Frontal cortex (tissue), 4 donors: ENCODE data around the gene FLNC. TPM values are rescaled to one million over a fixed set of nuclear protein-coding genes. Genes with fewer than 3 reads are reported as not detected.

Source experiments
- DNase-seq, 2 donors: peaks; one replicate each; pipeline ENCODE4 v3.0.0; 2012; ENCODE audit warnings: low spot score in 2 of 2
- FAIRE-seq: peaks from 2 replicates; lab custom pipeline; 2012; peaks lifted over from hg19 to GRCh38; lab: Jason Lieb, UNC
- total RNA-seq: library from RNA; depleted of rRNA; stranded (reverse); fragments of >200 nt; gene quantifications from one replicate; pipeline ENCODE4 v1.2.3, GENCODE V29; 2014
- donor health status: control.
- donor health status: control.
- donor health status: control.

FLNC gene
- total RNA-seq, 1 donor from 2014 or later, result 2.4 TPM

DNA sequence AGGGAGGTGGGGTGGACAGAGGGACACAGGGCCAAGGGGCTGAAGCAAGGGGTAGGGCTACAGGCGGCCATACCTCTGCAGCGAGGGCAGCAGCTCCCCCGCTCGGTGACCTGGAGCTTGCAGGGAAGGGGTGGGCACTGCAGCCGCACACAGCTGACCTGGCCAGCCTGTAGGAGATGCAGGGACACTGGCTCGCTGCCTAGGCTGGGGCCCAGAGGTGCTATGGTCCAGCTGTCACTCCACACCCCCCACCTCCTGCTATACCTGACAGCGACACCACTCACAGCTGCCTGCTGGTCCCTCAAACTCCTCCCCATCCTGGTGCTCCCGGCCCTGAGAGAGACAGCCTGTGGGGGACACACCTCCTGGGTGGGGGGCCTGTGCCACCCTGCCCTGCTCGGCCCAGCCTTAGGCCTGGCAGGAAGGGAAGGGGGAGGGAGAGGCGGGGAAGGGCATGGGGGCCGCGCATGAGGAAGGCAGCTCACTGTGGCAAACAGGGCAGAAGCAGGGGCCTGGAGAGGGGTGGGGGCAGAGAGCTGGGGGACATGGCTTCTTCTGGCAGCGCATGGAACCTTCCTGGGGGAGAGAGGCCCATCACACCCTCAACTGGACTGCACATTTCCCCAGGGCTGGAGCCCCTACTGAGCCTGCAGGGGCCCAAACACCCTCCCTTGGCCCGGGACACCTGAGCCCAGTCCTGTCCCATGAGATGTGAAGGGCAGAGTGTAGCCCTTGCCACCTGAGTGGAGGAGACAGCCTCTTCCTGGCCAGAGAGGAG, 56.4 kb downstream of the FLNC start:
- FAIRE-seq, result no peak
- DNase-seq, result no peak

GRCh38 chr7:128887169-128888038, 57.2 kb downstream of the FLNC start:
- FAIRE-seq (no peak), DNase-seq (no peak)

GRCh38 chr7:128888039-128888755, 58.0 kb downstream of the FLNC start:
- DNase-seq (no peak), FAIRE-seq (no peak)

GRCh38 chr7:128888756-128889095, 58.5 kb downstream of the FLNC start:
- no peak for DNase-seq
- no peak for FAIRE-seq

DNA sequence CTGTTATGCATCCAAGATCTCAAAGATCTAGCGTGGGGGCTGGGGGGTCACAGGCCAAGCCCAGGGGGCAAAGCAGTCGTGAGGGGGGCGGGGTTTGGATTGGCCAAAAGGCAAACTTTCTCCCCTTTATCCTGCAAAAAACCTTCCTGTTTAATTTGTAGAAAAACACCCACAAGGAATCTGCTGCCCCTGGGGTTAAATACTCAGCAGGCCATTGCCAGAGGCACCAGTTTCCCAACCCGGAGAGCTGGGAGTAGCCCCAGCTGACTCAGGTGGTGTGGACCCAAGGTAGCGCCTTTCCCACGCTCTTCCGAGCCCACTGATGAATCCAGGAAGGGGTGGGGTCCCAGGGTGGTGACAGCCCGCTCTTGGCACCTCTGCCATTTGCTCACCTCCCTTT, 58.9 kb downstream of the FLNC start:
- DNase-seq (no peak), FAIRE-seq (no peak)

- DNase-seq (no peak), FAIRE-seq (no peak)
These were observed 60.3 kb downstream of the FLNC start for GRCh38 chr7:128890306-128891109.

DNA sequence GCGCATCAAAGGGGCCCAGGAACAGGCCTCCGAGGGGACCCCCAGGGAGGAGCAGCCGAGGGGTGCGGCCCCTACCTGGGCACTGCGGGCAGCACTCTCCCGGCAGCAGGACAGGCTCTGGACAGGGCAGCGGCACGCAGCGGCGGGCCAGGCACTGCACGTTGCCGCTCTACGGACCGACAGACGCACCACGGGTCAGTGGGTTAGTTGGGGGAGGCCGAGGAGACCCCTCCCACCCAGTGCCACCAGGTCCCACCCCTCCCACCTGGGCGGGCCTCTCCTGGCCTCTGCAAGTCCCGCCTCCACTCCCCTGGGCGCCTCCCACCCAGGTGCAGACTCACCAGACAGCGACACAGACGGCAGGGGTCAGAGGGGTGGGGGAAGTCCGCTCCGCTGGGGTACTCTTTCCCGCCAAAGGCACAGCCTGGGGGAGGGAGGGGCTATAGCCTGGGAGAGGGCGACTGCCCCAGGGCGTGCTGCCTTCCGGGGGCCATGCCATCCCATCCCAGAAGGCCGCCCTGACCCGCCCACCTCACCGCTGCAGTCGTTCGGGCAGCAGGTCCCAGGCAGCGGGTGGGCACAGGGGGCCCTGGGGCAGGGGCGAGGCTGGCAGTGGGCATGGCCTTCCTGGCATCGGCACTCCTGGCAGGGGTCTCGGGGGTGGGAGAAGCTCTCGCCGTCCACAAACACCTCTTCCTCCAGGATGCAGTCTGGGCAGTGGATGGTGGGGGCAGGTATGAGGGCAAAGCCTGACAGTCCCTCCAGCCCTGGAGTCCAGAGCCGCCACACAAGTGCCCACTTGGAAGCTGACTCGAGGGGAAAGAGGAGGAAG, 61.1 kb downstream of the FLNC start:
- FAIRE-seq (no peak), DNase-seq (no peak)

GRCh38 chr7:128891942-128892269, 61.7 kb downstream of the FLNC start:
- FAIRE-seq (no peak), DNase-seq (no peak)

- DNase-seq (no peak), FAIRE-seq (no peak)
These were observed 62.5 kb downstream of the FLNC start for GRCh38 chr7:128892521-128893250.

DNA sequence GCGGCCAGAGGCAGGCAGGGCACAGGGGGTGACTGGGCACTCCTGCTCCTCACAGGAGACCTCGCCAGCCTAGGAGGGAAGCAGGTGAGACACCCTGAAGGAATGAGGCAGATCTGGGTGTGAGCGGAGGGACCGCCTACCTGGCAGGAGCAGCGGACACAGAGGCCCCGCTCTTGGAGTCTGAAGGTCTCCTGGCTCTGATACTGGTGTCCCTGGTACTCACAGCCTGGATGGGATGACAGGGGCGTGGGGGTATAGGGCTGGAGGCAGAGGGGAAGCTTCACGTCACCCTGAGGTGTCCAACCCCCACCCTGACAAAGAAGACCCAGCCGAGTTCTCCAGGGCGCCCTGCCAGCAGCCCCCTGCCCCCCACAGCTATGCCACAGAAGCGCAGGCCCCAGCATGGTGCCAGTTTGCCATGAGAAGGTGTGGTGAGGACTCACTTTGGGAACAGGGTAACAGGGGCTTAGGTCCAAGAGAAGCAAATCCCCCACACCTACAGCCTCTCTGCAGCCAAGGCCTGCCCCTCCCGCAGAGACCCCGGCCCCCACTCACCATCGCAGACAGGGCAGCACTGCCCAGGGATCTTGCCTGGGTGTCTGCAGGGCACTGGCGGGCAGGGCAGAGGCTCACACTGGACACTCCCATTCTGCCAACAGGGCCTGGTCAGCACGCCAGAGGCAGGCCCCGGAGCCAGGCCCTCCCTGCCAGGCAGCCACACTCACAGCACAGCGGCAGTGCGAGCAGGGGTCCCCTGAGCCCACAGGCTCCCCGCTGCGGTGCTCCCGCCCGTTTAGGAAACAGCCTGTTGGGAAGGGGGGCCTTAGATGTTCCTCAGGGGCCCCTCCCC, 63.3 kb downstream of the FLNC start:
- no peak for FAIRE-seq
- DNase-seq, result no peak

DNA sequence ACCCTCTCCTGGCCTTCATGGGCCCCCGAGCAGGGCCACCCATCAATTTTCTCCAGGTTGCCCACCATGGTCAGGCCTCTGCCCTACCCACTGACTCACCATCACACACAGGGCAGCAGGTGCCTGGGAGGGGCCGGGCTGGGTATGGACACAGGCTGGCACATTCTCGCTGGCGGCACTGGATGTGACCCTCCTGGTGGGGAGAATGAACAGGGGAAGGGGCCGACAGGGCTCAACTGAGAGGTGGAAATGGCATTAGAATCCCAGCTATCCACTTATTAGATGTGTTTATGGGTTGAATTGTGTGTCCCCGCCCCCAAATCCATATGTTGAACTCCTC, 63.9 kb downstream of the FLNC start:
- FAIRE-seq (no peak), DNase-seq (no peak)

DNA sequence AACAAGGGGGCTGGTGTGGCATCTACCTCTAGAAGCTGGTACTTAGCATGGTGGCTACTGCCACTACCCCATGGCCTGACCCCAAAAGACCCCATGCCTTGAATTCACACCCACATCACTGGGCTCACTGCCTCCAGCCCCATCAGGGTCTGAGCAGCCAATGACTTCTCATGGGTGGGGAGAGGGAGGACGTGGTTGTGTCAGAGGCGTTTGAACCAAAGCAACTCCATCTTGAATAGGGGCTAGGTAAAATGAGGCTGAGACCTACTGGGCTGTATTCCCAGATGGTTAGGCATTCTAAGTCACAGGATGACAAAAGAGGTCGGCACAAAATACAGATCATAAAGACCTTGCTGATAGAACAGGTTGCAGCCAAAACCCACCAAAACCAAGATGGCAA, 65.1 kb downstream of the FLNC start:
- DNase-seq (no peak), FAIRE-seq (no peak)

DNA sequence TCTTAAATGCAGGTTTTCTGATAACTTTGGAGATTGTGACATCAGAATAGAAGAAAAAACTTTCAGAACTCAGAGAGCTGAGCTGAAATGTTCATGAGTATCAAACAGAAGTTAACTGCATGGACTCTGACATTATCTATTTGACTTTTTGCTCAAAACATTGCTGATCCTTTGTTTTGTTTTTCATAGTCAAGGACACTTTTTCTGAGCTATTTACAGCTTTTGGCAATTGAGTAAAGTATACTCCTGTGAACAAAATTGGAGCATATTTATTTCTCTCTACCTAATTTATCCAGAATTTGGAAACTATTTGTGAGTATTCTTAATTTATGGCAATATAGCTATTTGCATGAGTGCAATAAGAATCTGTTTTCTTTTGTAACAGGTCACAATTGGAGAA, 69.2 kb downstream of the FLNC start:
- DNase-seq, result no peak
- FAIRE-seq, result no peak

DNA sequence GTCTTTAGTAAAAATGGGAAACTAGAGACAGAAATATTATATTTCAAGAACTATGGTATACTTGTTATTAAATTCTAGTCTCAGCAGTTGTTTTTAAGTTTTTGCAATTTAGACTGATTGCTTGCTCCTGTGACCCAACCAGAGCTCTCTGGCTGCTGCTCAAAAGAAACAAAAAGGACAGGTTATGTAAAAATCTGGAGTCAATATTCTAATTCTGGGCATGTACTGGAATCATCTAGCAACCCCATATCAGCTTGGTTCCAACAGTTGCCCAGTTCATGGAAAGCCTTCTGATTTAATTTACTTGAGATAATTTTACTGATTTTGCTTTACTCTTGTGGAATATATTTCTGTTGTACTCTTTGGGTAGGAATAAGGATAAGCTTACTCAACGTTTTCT, 70.0 kb downstream of the FLNC start:
- DNase-seq (no peak), FAIRE-seq (no peak)

DNA sequence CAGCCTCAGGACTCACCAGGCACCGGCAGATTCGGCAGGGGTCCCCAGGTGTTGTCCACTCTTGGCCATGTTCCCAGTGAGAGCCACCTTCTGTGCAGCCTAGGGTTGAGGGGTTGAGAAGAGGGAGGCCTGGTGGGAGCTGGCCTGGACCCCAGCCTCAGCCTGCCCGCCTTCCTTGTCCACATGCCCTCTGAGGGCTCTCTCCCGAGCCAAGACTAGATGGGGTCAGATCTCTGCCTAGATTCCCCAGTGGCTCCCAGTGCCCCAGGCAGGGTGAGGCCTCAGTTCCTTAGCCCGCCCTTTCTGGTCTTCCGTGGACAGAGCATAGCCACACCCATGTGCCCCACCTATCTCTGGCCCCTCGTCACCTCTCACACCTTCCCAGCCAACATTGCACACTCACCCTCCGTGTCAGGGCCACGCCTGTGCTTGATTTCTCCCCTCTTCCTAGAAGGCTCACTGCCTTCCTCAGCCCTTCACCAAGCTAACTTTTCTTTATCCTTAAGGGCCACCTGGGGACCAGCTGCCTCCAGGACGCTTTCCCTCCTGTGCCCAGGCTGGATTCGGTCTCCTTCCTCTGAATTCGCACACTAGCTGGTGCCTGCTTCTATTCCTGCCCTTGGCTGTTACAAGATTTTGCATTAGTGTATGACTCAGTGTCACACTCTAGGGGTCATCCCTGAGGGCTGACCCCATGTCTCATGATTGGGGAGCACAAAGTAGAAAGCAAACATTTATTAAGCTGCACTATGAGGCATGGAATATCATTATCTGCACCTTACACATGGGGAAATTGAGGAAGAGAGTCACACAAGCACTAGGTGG, 72.8 kb downstream of the FLNC start:
- FAIRE-seq (no peak), DNase-seq (no peak)

- no peak for DNase-seq
- FAIRE-seq, result no peak
These were observed 73.6 kb downstream of the FLNC start for GRCh38 chr7:128903621-128904361.
